ENCODE results near the gene ANAPC5. TPM values are rescaled to one million over a fixed set of nuclear protein-coding genes. Genes with fewer than 3 reads are reported as not detected.
"Not testable (repeated sequence)": the region's sequence is repeated elsewhere in the genome, so short reads cannot be mapped to it uniquely, and the experiment has no call there.

The ANAPC5 gene
- total RNA-seq, 2 experiments from 2014 or later, result 133 to 135 TPM

DNA sequence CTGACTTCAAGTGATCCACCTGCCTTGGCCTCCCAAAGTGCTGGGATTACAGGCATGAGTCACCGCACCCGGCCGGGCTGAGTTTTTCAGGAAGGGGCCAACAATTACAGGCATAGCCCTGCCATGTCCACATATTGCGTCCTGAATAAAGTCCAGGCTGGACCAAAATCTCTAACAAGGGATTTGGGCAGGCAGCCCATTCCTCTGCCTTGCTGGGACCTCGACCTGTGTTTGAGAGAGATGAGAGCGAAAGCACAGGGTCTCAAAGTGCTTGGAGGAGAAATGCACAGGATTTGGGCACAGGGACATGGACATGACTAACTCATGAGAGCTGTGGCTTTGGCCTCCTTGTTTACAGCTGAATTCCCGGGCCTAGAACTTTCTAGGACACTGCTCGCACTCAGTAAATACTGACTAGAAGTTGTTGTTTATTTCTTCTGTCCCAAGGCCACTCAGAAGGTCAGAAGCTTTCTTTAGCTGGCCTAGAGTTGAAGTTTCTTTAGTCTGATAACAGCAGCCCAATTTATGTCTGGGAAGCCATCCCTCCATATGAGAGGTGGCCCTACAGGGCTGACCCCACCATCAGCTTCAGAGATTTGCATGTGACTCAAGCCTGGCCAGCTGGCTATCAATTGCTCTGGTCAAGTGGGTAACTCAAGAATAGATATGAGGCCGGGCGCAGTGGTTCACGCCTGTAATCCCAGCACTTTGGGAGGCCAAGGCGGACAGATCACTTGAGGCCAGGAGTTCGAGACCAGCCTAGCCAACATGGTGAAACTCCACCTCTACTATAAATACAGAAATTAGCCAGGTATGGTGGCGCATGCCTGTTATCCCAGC lies 67.4 kb downstream of the ANAPC5 start:
- POLR2A ChIA-PET, result no interaction called here

DNA sequence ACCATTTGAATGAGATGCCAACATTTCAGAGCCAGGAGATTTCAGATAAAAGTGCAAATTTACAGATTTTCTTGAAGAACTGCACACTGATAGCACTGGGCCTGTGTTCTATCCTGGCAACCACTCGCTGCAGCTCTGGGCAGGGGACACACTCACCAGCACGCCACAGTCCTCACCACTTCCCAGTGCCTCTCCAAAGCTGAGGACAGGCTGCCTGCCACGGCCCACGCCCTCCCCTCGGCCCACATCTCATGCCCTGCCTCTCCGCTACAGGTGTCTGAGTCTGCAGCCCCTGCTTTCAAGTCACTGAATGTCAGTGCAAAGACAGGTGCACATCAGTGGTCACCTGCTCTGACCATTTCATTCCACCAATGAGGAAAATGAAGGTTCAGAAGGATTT lies 68.4 kb downstream of the ANAPC5 start:
- POLR2A ChIA-PET, result no interaction called here
- no peak overlapping the region for H3K4me3 Mint-ChIP-seq

More for the DNA sequence above, 67.4 kb downstream of the ANAPC5 start:
- Mint-ChIP-seq H3K4me1 (peaks cover 2% of the 10 kb centered on the region), H3K9me3 (no peaks in the 10 kb centered on the region), H3K27ac (no peak overlapping the region), H3K36me3 (peaks cover 6% of the 10 kb centered on the region), H3K27me3 (no peaks in the 10 kb centered on the region), H3K4me3 (no peak overlapping the region)
- no peak for DNase-seq
- no peak for ATAC-seq (ENCODE audit: low read depth)

DNA sequence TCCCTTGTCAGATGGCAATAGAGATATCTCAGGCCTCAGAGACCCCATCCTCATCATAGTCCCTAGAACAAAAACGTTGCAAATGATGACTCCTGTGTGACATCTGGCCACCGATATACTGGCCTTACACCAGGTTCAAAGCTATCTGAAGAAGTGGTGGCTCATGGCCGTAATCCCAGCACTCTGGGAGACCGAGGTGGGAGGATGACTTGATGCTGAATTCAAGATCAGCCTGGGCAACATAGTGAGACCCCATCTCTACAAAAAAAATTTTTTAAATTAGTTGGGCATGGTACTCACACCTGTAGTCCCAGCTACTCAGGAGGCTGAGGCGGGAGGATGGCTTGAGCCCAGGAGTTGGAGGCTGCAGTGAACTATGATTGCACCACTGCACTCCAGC lies 68.8 kb downstream of the ANAPC5 start:
- no peak for ATAC-seq (ENCODE audit: low read depth)
- no peaks in the 10 kb centered on the region for H3K4me1 Mint-ChIP-seq
- H3K27me3 Mint-ChIP-seq, result no peaks in the 10 kb centered on the region
- no peak overlapping the region for H3K4me3 Mint-ChIP-seq
- H3K27ac Mint-ChIP-seq, result no peak overlapping the region
- H3K36me3 Mint-ChIP-seq, result peaks cover 6% of the 10 kb centered on the region
- POLR2A ChIA-PET, result no interaction called here
- DNase-seq, result no peak
- no peaks in the 10 kb centered on the region for H3K9me3 Mint-ChIP-seq

More for the DNA sequence above, 68.4 kb downstream of the ANAPC5 start:
- peaks cover 2% of the 10 kb centered on the region for H3K4me1 Mint-ChIP-seq
- no peaks in the 10 kb centered on the region for H3K27me3 Mint-ChIP-seq
- no peak for DNase-seq
- no peak overlapping the region for H3K27ac Mint-ChIP-seq
- ATAC-seq (ENCODE audit: low read depth), result no peak
- H3K9me3 Mint-ChIP-seq, result no peaks in the 10 kb centered on the region
- H3K36me3 Mint-ChIP-seq, result peaks cover 6% of the 10 kb centered on the region

DNA sequence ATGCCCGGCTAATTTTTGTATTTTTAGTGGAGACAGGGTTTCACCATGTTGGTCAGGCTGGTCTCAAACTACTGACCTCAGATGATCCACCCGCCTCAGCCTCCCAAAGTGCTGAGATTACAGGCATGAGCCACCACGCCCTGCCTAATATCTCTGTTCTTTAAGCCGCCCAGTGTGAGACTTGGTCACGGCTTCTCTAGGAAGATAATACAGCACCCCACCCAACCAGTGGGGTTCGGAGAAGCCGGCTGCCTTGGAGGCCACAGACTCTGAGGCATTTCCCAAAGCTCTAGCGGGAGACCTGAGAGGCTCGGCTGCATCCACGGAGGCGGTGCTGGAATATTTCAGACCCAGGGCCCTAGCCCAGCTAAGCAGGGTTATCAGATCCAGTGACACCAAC lies 69.3 kb downstream of the ANAPC5 start:
- DNase-seq; H3K27ac Mint-ChIP-seq; ATAC-seq (ENCODE audit: low read depth); H3K36me3 Mint-ChIP-seq; H3K9me3 Mint-ChIP-seq; H3K4me3 Mint-ChIP-seq; POLR2A ChIA-PET; H3K4me1 Mint-ChIP-seq; H3K27me3 Mint-ChIP-seq: not testable (repeated sequence)

DNA sequence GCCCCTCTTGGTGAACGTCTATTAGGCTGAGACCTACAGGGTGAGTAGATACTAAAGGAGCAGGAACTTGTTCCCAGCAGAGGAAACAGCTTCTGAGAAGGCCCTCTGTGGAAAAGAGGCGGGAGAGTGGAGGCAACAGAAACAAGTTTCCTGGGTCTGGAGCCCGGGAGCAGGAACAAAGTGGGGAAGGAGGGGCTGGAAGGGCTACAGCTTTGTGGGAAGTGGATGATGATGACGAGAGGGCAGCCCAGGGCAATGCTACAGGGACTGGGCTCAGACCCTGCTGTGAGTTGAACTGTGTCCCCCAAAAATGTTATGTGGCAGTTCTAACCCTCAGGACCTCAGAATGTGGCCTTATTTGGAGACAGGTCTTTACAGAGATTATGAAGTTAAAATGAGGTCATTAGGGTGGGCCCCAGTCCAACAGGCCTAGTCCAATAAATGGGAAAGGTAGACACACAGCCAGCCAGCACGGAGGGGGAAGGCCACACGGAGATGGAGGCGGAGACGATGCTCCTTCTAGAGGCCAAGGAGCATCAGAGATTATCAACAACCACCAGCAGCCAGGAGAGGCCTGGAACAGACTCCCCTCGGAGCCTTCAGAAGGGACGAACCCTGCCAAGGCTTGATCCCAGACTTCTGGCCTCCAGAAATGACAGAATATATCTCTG lies 70.0 kb downstream of the ANAPC5 start:
- H3K9me3 Mint-ChIP-seq, result no peaks in the 10 kb centered on the region
- no peaks in the 10 kb centered on the region for H3K27me3 Mint-ChIP-seq
- H3K4me3 Mint-ChIP-seq, result no peak overlapping the region
- ATAC-seq (ENCODE audit: low read depth) (no peak), DNase-seq (no peak)
- peaks cover 6% of the 10 kb centered on the region for H3K36me3 Mint-ChIP-seq
- peaks cover 2% of the 10 kb centered on the region for H3K4me1 Mint-ChIP-seq
- no peak overlapping the region for H3K27ac Mint-ChIP-seq
- POLR2A ChIA-PET, result interaction anchor here (0.7 kb wide), 1 partner anchor 24 kb away, joined by 3 read pairs; no protein-coding TSS in a partner anchor

DNA sequence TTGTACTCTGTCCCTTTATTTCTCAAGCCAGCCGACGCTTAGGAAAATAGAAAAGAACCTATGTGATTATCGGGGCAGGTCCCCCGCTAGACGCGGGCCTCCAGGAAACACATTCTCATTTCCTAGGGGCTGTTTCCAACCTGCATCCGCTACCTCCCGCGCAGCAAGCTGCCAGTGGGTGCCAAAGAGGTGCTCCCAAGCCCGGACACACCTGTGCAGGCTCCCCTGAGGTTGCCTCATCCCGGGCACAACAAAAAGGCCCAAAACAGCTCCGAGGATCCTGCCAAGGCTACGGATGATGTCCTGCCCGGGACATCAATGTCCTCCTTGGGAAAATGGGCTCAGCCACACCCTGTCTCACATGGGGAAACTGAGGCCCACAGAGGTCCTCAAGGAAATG lies 71.1 kb downstream of the ANAPC5 start:
- DNase-seq; H3K36me3 Mint-ChIP-seq; H3K4me1 Mint-ChIP-seq; ATAC-seq (ENCODE audit: low read depth); H3K27ac Mint-ChIP-seq; H3K4me3 Mint-ChIP-seq; H3K27me3 Mint-ChIP-seq; POLR2A ChIA-PET; H3K9me3 Mint-ChIP-seq: not testable (repeated sequence)

DNA sequence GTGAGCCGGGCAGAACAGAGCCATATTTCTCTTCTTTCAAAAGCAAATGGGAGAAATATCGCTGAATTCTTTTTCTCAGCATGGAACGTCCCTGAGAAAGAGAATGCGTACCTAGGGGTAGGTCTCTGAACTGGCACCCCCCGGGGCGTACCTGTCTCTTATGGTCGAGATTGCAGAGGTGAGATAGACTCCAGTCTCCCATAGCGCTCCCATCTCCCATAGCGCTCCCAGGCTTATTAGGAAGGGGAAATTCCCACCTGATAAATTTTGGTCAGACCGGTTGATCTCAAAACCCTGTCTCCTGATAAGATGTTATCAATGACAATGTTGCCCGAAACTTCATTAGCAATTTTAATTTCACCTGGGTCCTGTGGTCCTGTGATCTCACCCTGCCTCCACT lies 71.7 kb downstream of the ANAPC5 start:
- DNase-seq; POLR2A ChIA-PET; H3K27ac Mint-ChIP-seq; H3K9me3 Mint-ChIP-seq; H3K4me3 Mint-ChIP-seq; ATAC-seq (ENCODE audit: low read depth); H3K36me3 Mint-ChIP-seq; H3K4me1 Mint-ChIP-seq; H3K27me3 Mint-ChIP-seq: not testable (repeated sequence)

DNA sequence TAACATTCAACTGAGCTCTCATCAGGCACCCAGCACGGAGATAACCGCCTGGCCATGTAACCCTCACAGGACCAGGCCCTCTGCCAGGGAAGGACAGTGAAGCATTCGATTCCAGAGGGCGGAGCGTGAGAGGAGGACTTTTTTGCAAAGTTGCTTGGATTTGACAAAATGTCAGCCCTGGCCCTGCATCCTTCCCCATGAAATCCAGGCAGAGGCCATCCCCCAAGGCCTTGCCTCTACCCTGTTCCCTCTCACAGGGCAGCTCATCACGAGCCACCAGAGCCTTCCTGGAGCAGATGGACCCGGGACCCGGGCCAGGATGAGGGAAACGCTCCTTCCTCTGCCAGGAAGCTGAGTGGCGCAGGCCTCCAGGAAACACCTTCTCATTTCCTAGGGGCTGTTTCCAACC lies 72.7 kb downstream of the ANAPC5 start:
- peaks cover 4% of the 10 kb centered on the region for H3K36me3 Mint-ChIP-seq
- no peak overlapping the region for H3K4me3 Mint-ChIP-seq
- H3K27me3 Mint-ChIP-seq, result no peaks in the 10 kb centered on the region
- ATAC-seq (ENCODE audit: low read depth), result no peak
- POLR2A ChIA-PET, result interaction anchor here (0.6 to 1.4 kb wide), 2 partner anchors 17 to 429 kb away, joined by 3 to 4 read pairs; partner anchors contain the start of gene CAMKK2
- no peak for DNase-seq
- H3K9me3 Mint-ChIP-seq, result no peaks in the 10 kb centered on the region
- peaks cover 2% of the 10 kb centered on the region for H3K4me1 Mint-ChIP-seq
- no peak overlapping the region for H3K27ac Mint-ChIP-seq

DNA sequence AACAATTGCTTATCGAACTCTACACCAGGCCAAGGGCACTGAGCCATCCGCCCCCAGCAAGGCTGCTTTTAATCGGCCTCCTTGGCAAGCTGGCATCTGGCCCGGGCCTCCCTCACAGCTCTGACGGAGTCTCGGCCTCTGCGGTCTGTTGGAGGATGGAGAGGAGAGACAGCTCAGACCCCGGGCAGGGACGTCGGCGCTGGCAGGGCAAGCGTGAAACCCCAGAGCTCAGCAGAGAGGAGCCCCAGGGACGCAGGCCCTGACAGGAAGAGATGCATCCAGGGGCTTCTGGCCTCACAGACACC lies 73.2 kb downstream of the ANAPC5 start:
- DNase-seq, result no peak
- no peaks in the 10 kb centered on the region for H3K9me3 Mint-ChIP-seq
- POLR2A ChIA-PET, result interaction anchor here (1.4 kb wide), 1 partner anchor 18 kb away, joined by 3 read pairs; the partner anchor contains the start of gene CAMKK2
- no peak overlapping the region for H3K4me3 Mint-ChIP-seq
- no peak for ATAC-seq (ENCODE audit: low read depth)
- peaks cover 3% of the 10 kb centered on the region for H3K36me3 Mint-ChIP-seq
- no peaks in the 10 kb centered on the region for H3K27me3 Mint-ChIP-seq
- peaks cover 2% of the 10 kb centered on the region for H3K4me1 Mint-ChIP-seq
- no peak overlapping the region for H3K27ac Mint-ChIP-seq

DNA sequence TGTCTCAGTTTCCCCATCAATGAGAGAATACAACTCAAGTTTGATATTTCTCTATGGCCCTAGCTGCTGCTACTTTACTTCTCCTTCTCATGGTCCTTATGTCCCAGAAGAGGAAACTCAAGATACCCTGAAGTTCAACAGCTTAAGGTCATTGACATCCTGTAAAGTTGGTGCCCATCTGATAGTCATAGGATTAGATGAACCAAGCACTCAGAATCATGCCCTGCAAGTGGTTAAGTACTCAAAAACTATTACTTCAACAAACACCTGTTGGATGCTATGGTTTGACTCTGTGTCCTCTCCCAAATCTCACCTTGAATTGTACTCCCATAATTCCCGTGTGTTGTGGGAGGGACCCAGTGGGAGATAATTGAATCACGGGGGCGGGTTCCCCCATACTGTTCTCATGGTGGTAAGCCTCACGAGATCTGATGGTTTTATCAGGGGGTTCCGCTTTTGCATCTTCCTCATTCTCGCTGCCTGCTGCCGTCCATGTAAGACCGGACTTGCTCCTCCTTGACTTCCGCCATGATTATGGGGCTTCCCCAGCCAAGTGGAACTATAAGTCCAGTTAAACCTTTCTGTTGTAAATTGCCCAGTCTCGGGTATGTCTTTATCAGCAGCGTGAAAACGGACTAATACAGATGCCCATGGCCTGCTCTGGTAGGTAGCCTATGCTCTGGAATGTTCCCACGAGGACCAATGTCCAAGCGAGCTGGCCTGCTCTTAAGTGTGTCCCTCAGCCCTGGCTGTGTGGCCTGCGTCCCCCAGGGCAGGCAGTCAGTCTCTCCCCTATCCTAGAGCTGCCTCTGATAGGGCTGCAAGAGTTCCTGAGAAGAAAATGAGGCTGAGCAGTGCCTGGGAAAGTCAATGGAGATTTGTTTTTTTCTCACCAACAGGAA lies 73.8 kb downstream of the ANAPC5 start:
- DNase-seq, result no peak
- Mint-ChIP-seq H3K27me3 (no peaks in the 10 kb centered on the region), H3K4me3 (no peak overlapping the region), H3K9me3 (no peaks in the 10 kb centered on the region), H3K4me1 (peaks cover 2% of the 10 kb centered on the region), H3K36me3 (peaks cover 2% of the 10 kb centered on the region), H3K27ac (no peak overlapping the region)
- POLR2A ChIA-PET, result interaction anchor here (1.4 kb wide), 1 partner anchor 18 kb away, joined by 3 read pairs; the partner anchor contains the start of gene CAMKK2
- no peak for ATAC-seq (ENCODE audit: low read depth)

DNA sequence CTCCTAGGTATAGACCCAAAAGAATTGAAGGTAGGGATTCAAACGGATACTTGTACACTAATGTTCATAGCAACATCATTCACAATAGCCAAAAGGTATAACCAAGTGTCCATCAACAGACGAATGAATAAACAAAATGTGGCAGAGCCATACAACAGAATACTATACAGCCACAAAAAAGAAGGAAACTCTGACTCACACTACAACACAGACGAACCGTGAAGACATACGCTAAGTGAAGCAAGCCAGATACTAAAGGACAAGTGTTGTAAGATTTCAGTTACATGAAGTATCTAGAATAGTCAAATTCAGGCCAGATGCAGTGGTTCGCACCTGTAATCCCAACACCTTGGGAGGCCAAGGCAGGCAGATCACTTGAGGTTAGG lies 74.8 kb downstream of the ANAPC5 start:
- Mint-ChIP-seq H3K9me3 (no peaks in the 10 kb centered on the region), H3K4me1 (peaks cover 2% of the 10 kb centered on the region), H3K27me3 (no peaks in the 10 kb centered on the region), H3K27ac (no peak overlapping the region), H3K4me3 (no peak overlapping the region), H3K36me3 (peaks cover 6% of the 10 kb centered on the region)
- no peak for DNase-seq
- no peak for ATAC-seq (ENCODE audit: low read depth)
- POLR2A ChIA-PET, result no interaction called here

DNA sequence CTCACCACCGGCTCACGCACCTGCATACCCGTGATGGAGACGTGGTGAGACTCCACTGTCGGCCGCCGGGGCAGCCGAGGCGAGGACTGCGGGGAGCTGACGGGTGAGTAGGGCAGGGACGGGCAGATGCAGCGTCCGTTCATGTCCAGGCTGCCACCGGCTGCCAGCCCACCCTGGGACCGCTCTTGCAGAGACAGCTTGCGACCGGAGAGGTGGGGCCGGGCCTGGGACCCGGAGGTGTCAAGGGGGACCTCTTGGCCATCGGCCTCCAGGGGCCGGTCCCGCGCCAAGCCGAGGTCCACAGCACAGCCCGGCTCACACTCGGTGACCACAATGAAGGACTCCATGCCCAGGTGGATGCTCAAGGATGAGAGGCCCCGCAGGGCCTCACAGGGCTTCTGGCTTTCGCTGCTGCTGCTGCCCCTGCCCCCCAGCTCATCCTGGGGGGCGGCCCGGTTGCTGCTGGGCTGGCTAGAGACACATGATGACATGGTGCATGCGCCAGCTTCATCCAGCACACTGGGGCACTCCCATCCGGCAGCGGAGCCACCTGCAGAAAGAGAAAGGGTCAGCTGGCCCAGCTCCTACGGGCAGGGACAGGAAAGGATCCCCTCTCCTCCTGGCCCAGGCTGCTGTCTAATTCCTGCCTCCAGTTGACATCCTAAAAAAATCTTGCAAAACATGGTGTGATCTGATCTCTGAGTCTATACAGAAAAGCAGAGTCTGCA lies 78.0 kb downstream of the ANAPC5 start:
- H3K27ac Mint-ChIP-seq, result no peak overlapping the region

More for the DNA sequence above, 78.0 kb downstream of the ANAPC5 start:
- ATAC-seq (ENCODE audit: low read depth) (no peak), DNase-seq (no peak)
- no peaks in the 10 kb centered on the region for H3K27me3 Mint-ChIP-seq
- H3K36me3 Mint-ChIP-seq, result peaks cover 14% of the 10 kb centered on the region
- H3K9me3 Mint-ChIP-seq, result no peaks in the 10 kb centered on the region
- POLR2A ChIA-PET, result interaction anchor here (0.7 kb wide), 1 partner anchor 42 kb away, joined by 3 read pairs; no protein-coding TSS in a partner anchor
- H3K4me1 Mint-ChIP-seq, result peaks cover 2% of the 10 kb centered on the region
- H3K4me3 Mint-ChIP-seq, result no peak overlapping the region

Data from activated naive CD8-positive, alpha-beta T cell treated with anti-CD3 and anti-CD28 coated beads, Interleukin-2, amount 10 ng/mL, durations not matched to agents 7 days and 5 days (primary cell).